A673 (cell line): ENCODE data around the gene SLC35E2B.

Experiments used
- CTCF ChIP-seq: fragments of 300-800, 200-600 bp; sonication (generic); conservative IDR thresholded peaks from 2 replicates; pipeline ENCODE4 v1.5.1; 2017; ENCODE audit warnings: low read depth, mild to moderate bottlenecking, antibody characterized with exemption, low read length, moderate library complexity, mixed read lengths
- EZH2 ChIP-seq: fragments of 200-600 bp; sonication (generic); IDR thresholded peaks from 2 replicates; pipeline ENCODE4 v1.6.1; 2017; ENCODE audit warnings: borderline replicate concordance, low read depth, mild to moderate bottlenecking, mixed read lengths, antibody characterized with exemption, low read length; ENCODE audit not compliant: poor library complexity, severe bottlenecking

DNA sequence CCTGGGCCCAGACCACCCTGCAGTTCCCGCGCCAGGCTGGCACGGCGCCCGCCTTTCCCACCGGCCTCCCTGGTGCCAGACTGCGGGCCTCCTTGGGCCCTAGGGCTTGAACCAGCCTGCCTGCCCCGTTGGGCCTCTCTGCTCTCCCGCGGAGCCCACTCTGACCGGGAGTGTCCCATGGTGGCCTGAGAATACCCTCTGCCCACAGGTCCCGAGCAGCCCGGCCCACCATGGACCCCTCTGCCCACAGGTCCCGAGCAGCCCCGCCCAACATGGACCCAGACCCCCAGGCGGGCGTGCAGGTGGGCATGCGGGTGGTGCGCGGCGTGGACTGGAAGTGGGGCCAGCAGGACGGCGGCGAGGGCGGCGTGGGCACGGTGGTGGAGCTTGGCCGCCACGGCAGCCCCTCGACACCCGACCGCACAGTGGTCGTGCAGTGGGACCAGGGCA, 69.4 kb downstream of the SLC35E2B start:
- TF ChIP-seq CTCF = no peak
- TF ChIP-seq EZH2 = no peak
